ENCODE measurements around the gene ABCD4.

ABCD4 gene

GRCh38 chr14:74302152-74302628, 544 bp downstream of the ABCD4 start:
- DNase-seq (ENCODE audit: low spot score) = peak; percentile 67
- peak; percentile 38 for TF ChIP-seq CTCF (IDR thresholded peaks at IDR 0.05; ENCODE audit: extremely low read depth, insufficient read depth, missing control alignments)
- in situ Hi-C loops (cut with MboI; ENCODE audit: low pct_unique_long_range_greater_than_20kb, low sequenced_read_pairs, unreplicated experiment) = no loop called here

GRCh38 chr14:74301594-74302151, 1.1 kb downstream of the ABCD4 start:
- in situ Hi-C loops (cut with MboI; ENCODE audit: low pct_unique_long_range_greater_than_20kb, low sequenced_read_pairs, unreplicated experiment) = no loop called here
- no peak for DNase-seq (ENCODE audit: low spot score)
- no peak for TF ChIP-seq CTCF (IDR thresholded peaks at IDR 0.05; ENCODE audit: extremely low read depth, insufficient read depth, missing control alignments)

- no peak for DNase-seq (ENCODE audit: low spot score)
- TF ChIP-seq CTCF (IDR thresholded peaks at IDR 0.05; ENCODE audit: extremely low read depth, insufficient read depth, missing control alignments) = no peak
- in situ Hi-C loops (cut with MboI; ENCODE audit: low pct_unique_long_range_greater_than_20kb, low sequenced_read_pairs, unreplicated experiment) = no loop called here
These were observed 3.6 kb downstream of the ABCD4 start for GRCh38 chr14:74299061-74299545.

GRCh38 chr14:74297986-74298385, 4.7 kb downstream of the ABCD4 start:
- TF ChIP-seq CTCF (IDR thresholded peaks at IDR 0.05; ENCODE audit: extremely low read depth, insufficient read depth, missing control alignments) = no peak
- DNase-seq (ENCODE audit: low spot score) = no peak
- in situ Hi-C loops (cut with MboI; ENCODE audit: low pct_unique_long_range_greater_than_20kb, low sequenced_read_pairs, unreplicated experiment) = no loop called here

GRCh38 chr14:74296037-74296467, 6.7 kb downstream of the ABCD4 start:
- in situ Hi-C loops (cut with MboI; ENCODE audit: low pct_unique_long_range_greater_than_20kb, low sequenced_read_pairs, unreplicated experiment) = no loop called here
- no peak for DNase-seq (ENCODE audit: low spot score)
- no peak for TF ChIP-seq CTCF (IDR thresholded peaks at IDR 0.05; ENCODE audit: extremely low read depth, insufficient read depth, missing control alignments)

- DNase-seq (ENCODE audit: low spot score) = no peak
- TF ChIP-seq CTCF (IDR thresholded peaks at IDR 0.05; ENCODE audit: extremely low read depth, insufficient read depth, missing control alignments) = no peak
- in situ Hi-C loops (cut with MboI; ENCODE audit: low pct_unique_long_range_greater_than_20kb, low sequenced_read_pairs, unreplicated experiment) = no loop called here
These were observed 9.1 kb downstream of the ABCD4 start for GRCh38 chr14:74293606-74294005.
